A673 (cell line): ENCODE results near the gene PRRC2B. TPM values are rescaled to one million over a fixed set of nuclear protein-coding genes. Genes with fewer than 3 reads are reported as not detected.
A peak's percentile ranks its signal among the peaks of the same experiment; 100 is the strongest.

ENCODE experiments used
- BruUV-seq: library from RNA; stranded (reverse); fragments of 400-500 nt; replicated peaks from 2 replicates; lab custom pipeline; 2021; lab: Mats Ljungman, UMichigan
- CTCF ChIA-PET: fragments of 300-600 bp; sonication (Branson Sonifier 250); formaldehyde crosslinking; loops from one replicate; lab custom pipeline; 2022; ENCODE audit warnings: antibody characterized with exemption; lab: Charles Lee
- POLR2A ChIA-PET: fragments of 300-600 bp; sonication (Branson Sonifier 250); formaldehyde crosslinking; loops from one replicate; lab custom pipeline; 2022; ENCODE audit warnings: antibody characterized with exemption; ENCODE audit not compliant: low non-redundant PET; lab: Charles Lee
- DNase-seq: peaks from one replicate; pipeline ENCODE4 v3.0.0-alpha.2; 2015; ENCODE audit warnings: low spot score
- H3K27ac ChIP-seq: fragments of 200-600 bp; sonication (generic); 2 replicates; pipeline ENCODE4 v1.5.1; 2016; ENCODE audit warnings: mixed run types, low read depth, mild to moderate bottlenecking, mixed read lengths, antibody characterized with exemption, low read length; ENCODE audit not compliant: poor library complexity, severe bottlenecking
- H3K27me3 ChIP-seq: fragments of 200-600 bp; sonication (generic); replicated peaks from 2 replicates; pipeline ENCODE4 v1.6.1; 2017; ENCODE audit warnings: mixed run types, low read depth, mild to moderate bottlenecking, mixed read lengths, antibody characterized with exemption, low read length; ENCODE audit not compliant: insufficient read depth, poor library complexity
- H3K36me3 ChIP-seq: fragments of 200-600 bp; sonication (generic); 2 replicates; pipeline ENCODE4 v1.6.1; 2016; ENCODE audit warnings: mixed run types, mild to moderate bottlenecking, mixed read lengths, antibody characterized with exemption, low read length; ENCODE audit not compliant: insufficient read depth, poor library complexity, severe bottlenecking
- H3K4me1 ChIP-seq: fragments of 200-600 bp; sonication (generic); 2 replicates; pipeline ENCODE4 v1.6.1; 2017; ENCODE audit warnings: mixed run types, mild to moderate bottlenecking, mixed read lengths, antibody characterized with exemption, low read length; ENCODE audit not compliant: insufficient read depth, poor library complexity, severe bottlenecking
- H3K4me3 ChIP-seq: fragments of 200-600 bp; sonication (generic); 2 replicates; pipeline ENCODE4 v1.5.1; 2016; ENCODE audit warnings: low read depth, mixed run types, mild to moderate bottlenecking, mixed read lengths, low read length; ENCODE audit not compliant: poor library complexity, severe bottlenecking
- H3K9me3 ChIP-seq: fragments of 200-600 bp; sonication (generic); 2 replicates; pipeline ENCODE4 v1.6.1; 2016; ENCODE audit warnings: mixed run types, low read depth, mild to moderate bottlenecking, mixed read lengths, antibody characterized with exemption, low read length; ENCODE audit not compliant: poor library complexity, severe bottlenecking
- EZH2 ChIP-seq: fragments of 200-600 bp; sonication (generic); IDR thresholded peaks from 2 replicates; pipeline ENCODE4 v1.6.1; 2017; ENCODE audit warnings: borderline replicate concordance, low read depth, mild to moderate bottlenecking, mixed read lengths, antibody characterized with exemption, low read length; ENCODE audit not compliant: poor library complexity, severe bottlenecking
- intact Hi-C: fragments of 100-400 bp; cut with micrococcal nuclease; formaldehyde crosslinking; loops from one replicate; pipeline ENCODE4 v1.10.0; 2022; ENCODE audit not compliant: unreplicated experiment
- total RNA-seq: library from RNA; stranded (reverse); gene quantifications from 2 replicates; pipeline ENCODE4 v1.2.3, GENCODE V29; 2021
- TF ChIP-seq, protein P1 (sequence below): fragments of 300-800, 200-600 bp; sonication (generic); conservative IDR thresholded peaks from 2 replicates; pipeline ENCODE4 v1.5.1; 2017; ENCODE audit warnings: low read depth, mild to moderate bottlenecking, antibody characterized with exemption, low read length, moderate library complexity, mixed read lengths

PRRC2B gene
- total RNA-seq, 1 experiment from 2014 or later: 317 TPM

DNA sequence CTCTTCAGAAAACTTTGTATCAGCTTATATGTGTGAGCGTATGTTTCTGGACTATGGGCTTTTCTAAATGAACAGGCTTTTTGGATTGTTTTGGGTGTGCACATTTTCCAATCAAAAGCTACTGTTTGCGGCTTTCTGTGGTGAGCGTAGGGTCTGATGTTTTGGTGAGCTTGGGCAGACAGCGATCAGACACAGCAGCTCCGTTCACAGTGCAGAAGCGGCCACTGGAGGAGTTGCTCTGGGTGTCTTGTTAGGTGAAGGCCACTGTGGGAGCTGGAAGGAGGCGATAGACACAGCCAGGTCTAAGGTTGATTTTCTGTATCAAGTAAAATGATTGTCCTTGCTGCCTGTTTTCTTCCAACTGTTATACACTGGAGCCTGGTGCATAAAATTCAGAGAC lies 11.1 kb downstream of the PRRC2B start:
- Histone ChIP-seq H3K4me3 (no peak overlapping the region), H3K4me1 (peaks cover 62% of the 10 kb centered on the region), H3K27ac (peak overlapping the region; percentile 54), H3K36me3 (peaks cover 3% of the 10 kb centered on the region), H3K27me3 (no peaks in the 10 kb centered on the region), H3K9me3 (no peaks in the 10 kb centered on the region)
- CTCF ChIA-PET: no interaction called here
- POLR2A ChIA-PET: interaction anchor here (1.1 kb wide), 1 partner anchor 42 kb away, joined by 3 read pairs; no protein-coding TSS in a partner anchor
- no peak for TF ChIP-seq EZH2
- TF ChIP-seq, protein P1, sequence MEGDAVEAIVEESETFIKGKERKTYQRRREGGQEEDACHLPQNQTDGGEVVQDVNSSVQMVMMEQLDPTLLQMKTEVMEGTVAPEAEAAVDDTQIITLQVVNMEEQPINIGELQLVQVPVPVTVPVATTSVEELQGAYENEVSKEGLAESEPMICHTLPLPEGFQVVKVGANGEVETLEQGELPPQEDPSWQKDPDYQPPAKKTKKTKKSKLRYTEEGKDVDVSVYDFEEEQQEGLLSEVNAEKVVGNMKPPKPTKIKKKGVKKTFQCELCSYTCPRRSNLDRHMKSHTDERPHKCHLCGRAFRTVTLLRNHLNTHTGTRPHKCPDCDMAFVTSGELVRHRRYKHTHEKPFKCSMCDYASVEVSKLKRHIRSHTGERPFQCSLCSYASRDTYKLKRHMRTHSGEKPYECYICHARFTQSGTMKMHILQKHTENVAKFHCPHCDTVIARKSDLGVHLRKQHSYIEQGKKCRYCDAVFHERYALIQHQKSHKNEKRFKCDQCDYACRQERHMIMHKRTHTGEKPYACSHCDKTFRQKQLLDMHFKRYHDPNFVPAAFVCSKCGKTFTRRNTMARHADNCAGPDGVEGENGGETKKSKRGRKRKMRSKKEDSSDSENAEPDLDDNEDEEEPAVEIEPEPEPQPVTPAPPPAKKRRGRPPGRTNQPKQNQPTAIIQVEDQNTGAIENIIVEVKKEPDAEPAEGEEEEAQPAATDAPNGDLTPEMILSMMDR: no peak
- intact Hi-C loops: no loop called here
- no TSS peak for BruUV-seq
- DNase-seq: no peak

DNA sequence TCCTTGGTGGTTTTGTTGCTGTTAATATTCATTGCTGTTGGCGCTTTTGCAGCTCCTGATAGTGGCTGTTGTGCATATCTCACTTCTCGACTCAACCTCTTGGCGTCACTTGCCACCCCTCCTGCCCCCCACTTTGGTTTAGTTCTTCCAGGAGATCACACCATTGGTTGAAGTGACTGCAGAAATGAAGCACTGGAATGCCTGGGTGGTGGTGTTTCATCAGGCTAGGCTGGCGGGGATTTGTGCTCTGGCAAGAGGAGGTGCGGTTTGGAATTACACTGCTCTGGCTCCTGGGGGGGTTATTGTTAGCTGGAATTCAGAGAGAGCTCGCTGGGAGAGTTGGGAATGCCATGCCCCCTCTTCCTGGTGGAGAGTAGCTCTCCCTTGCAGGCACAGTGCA lies 11.5 kb downstream of the PRRC2B start:
- no TSS peak for BruUV-seq
- Histone ChIP-seq H3K36me3 (peaks cover 3% of the 10 kb centered on the region), H3K4me1 (peaks cover 62% of the 10 kb centered on the region), H3K4me3 (no peak overlapping the region), H3K27ac (peak overlapping the region; percentile 54), H3K27me3 (no peaks in the 10 kb centered on the region), H3K9me3 (no peaks in the 10 kb centered on the region)
- ChIA-PET POLR2A (interaction anchor here (1.1 kb wide), 1 partner anchor 41 kb away, joined by 3 read pairs; no protein-coding TSS in a partner anchor), CTCF (no interaction called here)
- intact Hi-C loops: no loop called here
- DNase-seq: no peak
- no peak for TF ChIP-seq EZH2
- TF ChIP-seq, protein P1: no peak

DNA sequence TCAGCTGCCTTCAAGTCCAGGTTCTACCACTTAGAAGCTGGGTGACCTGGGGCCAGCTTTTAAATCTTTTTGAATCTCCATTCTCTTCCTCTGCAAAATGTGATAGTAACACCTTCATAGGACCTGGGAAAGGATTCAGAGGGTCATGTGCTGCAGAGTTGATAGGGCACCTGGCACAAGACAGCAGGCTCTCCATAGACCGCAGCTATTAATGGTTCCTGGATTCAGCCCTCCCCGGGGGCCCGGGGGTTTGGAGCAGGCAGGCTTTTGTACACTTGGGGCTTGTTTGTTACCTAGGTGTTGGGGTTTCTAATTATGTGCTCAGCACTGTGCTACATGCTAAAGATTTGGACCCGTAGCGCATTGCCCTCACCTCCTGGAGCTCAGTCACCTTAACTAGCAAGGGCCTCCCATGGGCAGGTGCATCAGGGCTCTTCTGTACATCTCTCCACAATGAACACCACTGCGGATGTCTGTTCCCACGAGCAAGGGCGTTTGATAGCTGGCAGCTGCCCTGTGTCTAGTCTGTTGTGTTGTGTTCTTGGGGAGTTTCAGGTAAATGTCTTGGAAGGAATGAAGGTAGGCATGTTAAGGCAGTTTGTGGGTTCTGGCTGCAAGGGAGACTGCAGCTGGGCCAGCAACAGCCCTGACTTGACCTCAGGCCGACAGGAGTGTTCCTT lies 12.1 kb downstream of the PRRC2B start:
- DNase-seq: no peak
- Histone ChIP-seq H3K4me1 (peaks cover 62% of the 10 kb centered on the region), H3K36me3 (peaks cover 3% of the 10 kb centered on the region), H3K9me3 (no peaks in the 10 kb centered on the region), H3K27me3 (no peaks in the 10 kb centered on the region), H3K4me3 (no peak overlapping the region), H3K27ac (peak overlapping the region; percentile 54)
- ChIA-PET POLR2A (no interaction called here), CTCF (interaction anchor here (0.7 kb wide), 1 partner anchor 36 kb away, joined by 3 read pairs; no protein-coding TSS in a partner anchor)
- no peak for TF ChIP-seq EZH2
- TF ChIP-seq, protein P1: no peak
- no TSS peak for BruUV-seq
- intact Hi-C loops: no loop called here
